ENCODE data around the gene MIF4GD. TPM values are rescaled to one million over a fixed set of nuclear protein-coding genes. Genes with fewer than 3 reads are reported as not detected.
A peak's percentile ranks its signal among the peaks of the same experiment; 100 is the strongest.
"Not testable (repeated sequence)": the region's sequence is repeated elsewhere in the genome, so short reads cannot be mapped to it uniquely, and the experiment has no call there.

MIF4GD gene
- total RNA-seq, 4 donors from 2014 or later, result 24.2 to 44.1 (median 30.6) TPM

DNA sequence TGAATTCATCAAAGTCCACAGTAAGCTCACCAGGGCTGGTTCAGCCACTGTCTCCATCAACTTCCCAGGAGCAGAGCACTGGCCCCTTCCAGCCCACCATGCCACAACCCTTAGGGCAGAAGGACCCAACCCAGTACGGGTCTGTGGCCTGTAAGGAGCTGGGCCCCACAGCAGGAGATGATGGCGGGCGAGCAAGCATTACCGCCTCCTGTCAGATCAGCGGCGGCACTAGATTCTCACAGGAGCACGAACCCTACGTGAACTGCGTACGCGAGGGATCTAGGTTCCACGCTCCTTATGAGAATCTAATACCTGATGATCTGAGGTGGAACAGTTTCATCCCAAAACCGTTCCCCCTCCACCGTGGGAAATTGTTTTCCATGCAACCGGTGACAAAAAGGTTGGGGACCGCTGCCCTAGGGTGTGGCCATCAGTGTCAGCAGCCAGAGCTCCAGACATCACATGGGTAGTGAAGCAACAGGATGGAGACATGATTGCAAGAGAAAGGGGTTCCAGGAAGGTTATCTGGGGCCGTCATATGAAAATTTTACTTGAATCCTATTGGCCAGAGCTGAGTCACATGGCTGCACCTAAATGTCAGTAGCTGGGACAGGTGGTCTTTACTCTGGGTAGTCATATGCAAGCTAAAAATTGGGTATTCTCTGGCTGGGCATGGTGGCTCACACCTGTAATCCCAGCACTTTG is 30.6 kb upstream of the MIF4GD start:
- Histone ChIP-seq H3K4me3 (no peak overlapping the region), H3K27ac (no peak overlapping the region), H3K36me3 (no peaks in the 10 kb centered on the region), H3K4me1 (no peaks in the 10 kb centered on the region), H3K9me3 (no peaks in the 10 kb centered on the region), H3K27me3 (no peaks in the 10 kb centered on the region)
- TF ChIP-seq EP300 (IDR thresholded peaks at IDR 0.05) (no peak), CTCF (IDR thresholded peaks at IDR 0.05) (no peak), POLR2A (IDR thresholded peaks at IDR 0.05) (no peak), POLR2AphosphoS5 (IDR thresholded peaks at IDR 0.05) (no peak)
- WGBS, result 88% methylated on average over 17 of the region's 17 CpGs
- no peak for DNase-seq (ENCODE audit: low spot score in 2 of 2)

DNA sequence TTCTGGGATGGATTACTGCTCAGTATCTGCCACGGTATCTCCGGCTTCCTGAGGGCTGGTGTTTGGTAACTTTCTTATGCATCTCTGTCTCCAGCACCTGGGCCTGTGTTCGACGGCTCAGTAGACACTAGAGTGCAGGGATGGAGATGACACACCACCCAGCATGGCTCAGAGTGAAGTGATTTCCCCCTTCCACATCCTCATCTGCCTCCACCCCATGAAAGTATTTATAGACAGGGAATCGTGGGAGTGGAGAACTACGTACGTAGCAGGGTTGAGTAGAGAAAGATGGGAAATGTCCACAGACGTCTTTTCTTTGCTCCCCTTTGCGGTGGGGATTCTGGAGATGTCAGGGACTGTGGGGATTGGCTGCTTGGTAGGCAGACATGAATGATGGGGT is 30.0 kb upstream of the MIF4GD start:
- DNase-seq (ENCODE audit: low spot score in 2 of 2), result no peak
- Histone ChIP-seq H3K27ac (no peak overlapping the region), H3K36me3 (no peaks in the 10 kb centered on the region)

GRCh38 chr17:75300280-75300679 is 29.2 kb upstream of the MIF4GD start:
- Histone ChIP-seq H3K36me3 (no peaks in the 10 kb centered on the region), H3K9me3 (no peaks in the 10 kb centered on the region), H3K27ac (no peak overlapping the region), H3K4me3 (no peak overlapping the region), H3K27me3 (no peaks in the 10 kb centered on the region), H3K4me1 (no peaks in the 10 kb centered on the region)
- TF ChIP-seq POLR2A (IDR thresholded peaks at IDR 0.05) (no peak), EP300 (IDR thresholded peaks at IDR 0.05) (no peak), POLR2AphosphoS5 (IDR thresholded peaks at IDR 0.05) (no peak), CTCF (IDR thresholded peaks at IDR 0.05) (no peak)
- WGBS, result 83% methylated on average over 7 of the region's 7 CpGs
- DNase-seq (ENCODE audit: low spot score in 2 of 2), result no peak

More for the DNA sequence above, 30.0 kb upstream of the MIF4GD start:
- H3K27me3 ChIP-seq, result no peaks in the 10 kb centered on the region
- no peak overlapping the region for H3K4me3 ChIP-seq
- TF ChIP-seq POLR2AphosphoS5 (IDR thresholded peaks at IDR 0.05) (no peak), CTCF (IDR thresholded peaks at IDR 0.05) (no peak), POLR2A (IDR thresholded peaks at IDR 0.05) (no peak), EP300 (IDR thresholded peaks at IDR 0.05) (no peak)
- no peaks in the 10 kb centered on the region for H3K4me1 ChIP-seq
- no peaks in the 10 kb centered on the region for H3K9me3 ChIP-seq
- WGBS, result 74% methylated on average over 9 of the region's 9 CpGs

GRCh38 chr17:75295201-75296158 is 24.4 kb upstream of the MIF4GD start:
- Histone ChIP-seq H3K27ac (peak overlapping the region; percentile 61), H3K27me3 (no peaks in the 10 kb centered on the region)
- WGBS, result 83% methylated on average over 8 of the region's 8 CpGs

DNA sequence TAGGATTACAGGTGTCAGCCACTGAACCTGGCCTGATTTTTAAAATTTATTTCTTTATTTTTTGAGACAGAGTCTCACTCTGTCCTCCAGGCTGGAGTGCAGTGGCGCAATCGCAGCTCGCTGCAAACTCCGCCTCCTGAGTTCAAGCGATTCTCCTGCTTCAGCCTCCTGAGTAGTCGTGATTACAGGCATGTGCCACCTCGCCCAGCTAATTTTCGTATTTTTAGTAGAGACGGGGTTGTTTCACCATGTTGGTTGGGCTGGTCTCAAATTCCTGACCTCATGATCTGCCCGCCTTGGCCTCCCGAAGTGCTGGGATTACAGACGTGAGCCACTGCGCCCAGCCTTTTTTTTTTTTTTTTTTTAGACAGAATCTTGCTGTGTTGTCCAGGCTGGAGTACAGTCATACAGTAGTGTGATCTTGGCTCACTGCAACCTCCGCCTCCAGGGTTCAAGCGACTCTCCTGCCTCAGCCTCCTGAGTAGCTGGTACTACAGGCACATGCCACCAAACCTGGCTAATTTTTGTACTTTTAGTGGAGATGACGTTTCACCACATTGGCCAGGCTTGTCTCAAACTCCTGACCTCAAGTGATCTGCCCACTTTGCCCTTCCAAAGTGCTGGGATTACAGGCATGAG is 21.9 kb upstream of the MIF4GD start:
- H3K4me1 ChIP-seq; DNase-seq (ENCODE audit: low spot score in 2 of 2); H3K9me3 ChIP-seq; H3K27me3 ChIP-seq; H3K4me3 ChIP-seq; H3K27ac ChIP-seq; H3K36me3 ChIP-seq: not testable (repeated sequence)
- 70% methylated on average over 16 of the region's 16 CpGs for WGBS

More at GRCh38 chr17:75295201-75296158, 24.4 kb upstream of the MIF4GD start:
- no peak for DNase-seq (ENCODE audit: low spot score in 2 of 2)
- TF ChIP-seq CTCF (IDR thresholded peaks at IDR 0.05) (no peak), POLR2AphosphoS5 (IDR thresholded peaks at IDR 0.05) (no peak), POLR2A (IDR thresholded peaks at IDR 0.05) (no peak), EP300 (IDR thresholded peaks at IDR 0.05) (no peak)
- Histone ChIP-seq H3K4me1 (no peaks in the 10 kb centered on the region), H3K4me3 (no peak overlapping the region), H3K9me3 (no peaks in the 10 kb centered on the region), H3K36me3 (no peaks in the 10 kb centered on the region)
